IMR-90 (cell line): ENCODE measurements around the gene FABP2. TPM values are rescaled to one million over a fixed set of nuclear protein-coding genes. Genes with fewer than 3 reads are reported as not detected.
"Not testable (repeated sequence)": the region's sequence is repeated elsewhere in the genome, so short reads cannot be mapped to it uniquely, and the experiment has no call there.

Experiments used
- ATAC-seq: fragments of 200-7000 bp; cut with Tn5 transposase; 2 replicates; pipeline ENCODE4 v1.9.1; 2020; ENCODE audit warnings: low read depth, mild to moderate bottlenecking, moderate library complexity
- BruUV-seq: library from RNA; stranded (reverse); fragments of 400-500 nt; replicated peaks from 2 replicates; lab custom pipeline; 2021; lab: Mats Ljungman, UMichigan
- CTCF ChIA-PET: fragments of 300-600 bp; formaldehyde crosslinking; extraction: SDS; loops from one replicate; lab custom pipeline; 2021; ENCODE audit warnings: antibody characterized with exemption; lab: Yijun Ruan, JAX
- POLR2A ChIA-PET: fragments of 300-600 bp; sonication (Branson Sonifier 250); formaldehyde crosslinking; loops from one replicate; lab custom pipeline; 2022; ENCODE audit warnings: antibody characterized with exemption; ENCODE audit not compliant: unreplicated experiment; lab: Charles Lee
- DNase-seq: peaks from one replicate; pipeline ENCODE4 v3.0.0; 2013
- H2AFZ ChIP-seq: replicated peaks from 2 replicates; pipeline ENCODE3; 2013; ENCODE audit warnings: low read length, mild to moderate bottlenecking; ENCODE audit not compliant: poor library complexity
- H2AK5ac ChIP-seq: 2 replicates; pipeline ENCODE4 v1.6.1; 2013; ENCODE audit warnings: low read depth, low read length, inconsistent platforms
- H2AK9ac ChIP-seq: replicated peaks from 2 replicates; pipeline ENCODE3; 2013; ENCODE audit warnings: mild to moderate bottlenecking, low read depth, low read length, moderate library complexity; ENCODE audit not compliant: poor library complexity
- H2BK120ac ChIP-seq: 2 replicates; pipeline ENCODE4 v1.6.1; 2013; ENCODE audit warnings: low read depth, low read length, inconsistent platforms
- H2BK15ac ChIP-seq: 3 replicates; pipeline ENCODE4 v1.6.1; 2013; ENCODE audit warnings: low read depth, low read length, inconsistent platforms
- H2BK20ac ChIP-seq: 2 replicates; pipeline ENCODE4 v1.6.1; 2013; ENCODE audit warnings: low read depth, mild to moderate bottlenecking, inconsistent platforms, low read length, moderate library complexity
- H2BK5ac ChIP-seq: 2 replicates; pipeline ENCODE4 v1.6.1; 2013; ENCODE audit warnings: mild to moderate bottlenecking, low read depth, low read length, inconsistent platforms; ENCODE audit not compliant: poor library complexity, severe bottlenecking
- H3K14ac ChIP-seq: replicated peaks from 2 replicates; pipeline ENCODE4 v1.6.1; 2013; ENCODE audit warnings: low read depth, low read length, inconsistent platforms
- H3K18ac ChIP-seq: 2 replicates; pipeline ENCODE4 v1.6.1; 2013; ENCODE audit warnings: low read depth, low read length, control low read depth
- H3K23ac ChIP-seq: 2 replicates; pipeline ENCODE4 v1.6.1; 2013; ENCODE audit warnings: low read depth, low read length, inconsistent platforms
- H3K27ac ChIP-seq: 2 replicates; pipeline ENCODE4 v1.5.1; 2013; ENCODE audit warnings: mild to moderate bottlenecking, control low read depth, low read length; ENCODE audit not compliant: insufficient read depth
- H3K27me3 ChIP-seq: 2 replicates; pipeline ENCODE4 v1.6.1; 2013; ENCODE audit warnings: low read length; ENCODE audit not compliant: control insufficient read depth, insufficient read depth
- H3K36me3 ChIP-seq: 2 replicates; pipeline ENCODE4 v1.6.1; 2013; ENCODE audit warnings: low read length, mixed read lengths; ENCODE audit not compliant: control insufficient read depth, insufficient read depth
- H3K4ac ChIP-seq: 2 replicates; pipeline ENCODE4 v1.6.1; 2013; ENCODE audit warnings: low read depth, low read length, inconsistent platforms
- H3K4me1 ChIP-seq: 2 replicates; pipeline ENCODE4 v1.6.1; 2013; ENCODE audit warnings: low read length, mixed read lengths; ENCODE audit not compliant: control insufficient read depth, insufficient read depth
- H3K4me2 ChIP-seq: 2 replicates; pipeline ENCODE4 v1.6.1; 2013; ENCODE audit warnings: low read depth, mild to moderate bottlenecking, control low read depth, low read length, moderate library complexity
- H3K4me3 ChIP-seq: 2 replicates; pipeline ENCODE4 v1.5.1; 2013; ENCODE audit warnings: low read depth, mild to moderate bottlenecking, control low read depth, low read length, moderate library complexity; ENCODE audit not compliant: insufficient read depth
- H3K56ac ChIP-seq: 2 replicates; pipeline ENCODE4 v1.6.1; 2013; ENCODE audit warnings: low read length, inconsistent platforms; ENCODE audit not compliant: insufficient read depth; ENCODE audit errors: extremely low read depth
- H3K79me1 ChIP-seq, 2 experiments: 2 replicates each; pipeline ENCODE4 v1.6.1; 2013; ENCODE audit warnings: low read length in 2 of 2, inconsistent platforms in 1 of 2, low read depth in 1 of 2
- H3K9ac ChIP-seq: 2 replicates; pipeline ENCODE4 v1.6.1; 2013; ENCODE audit warnings: low read depth, low read length, control low read depth
- H3K9me1 ChIP-seq: 2 replicates; pipeline ENCODE4 v1.6.1; 2013; ENCODE audit warnings: low read length, inconsistent platforms; ENCODE audit not compliant: insufficient read depth
- H3K9me3 ChIP-seq: 2 replicates; pipeline ENCODE4 v1.6.1; 2013; ENCODE audit warnings: low read length; ENCODE audit not compliant: control insufficient read depth, insufficient read depth
- H4K20me1 ChIP-seq: 2 replicates; pipeline ENCODE4 v1.6.1; 2013; ENCODE audit warnings: low read length, inconsistent platforms; ENCODE audit not compliant: insufficient read depth
- H4K5ac ChIP-seq: 2 replicates; pipeline ENCODE4 v1.6.1; 2013; ENCODE audit warnings: mild to moderate bottlenecking, low read depth, low read length, control low read depth
- H4K8ac ChIP-seq, 2 experiments: 2 replicates each; pipeline ENCODE4 v1.6.1; 2013; ENCODE audit warnings: low read depth in 2 of 2, low read length in 2 of 2, control low read depth in 1 of 2, inconsistent platforms in 1 of 2
- H4K91ac ChIP-seq: 2 replicates; pipeline ENCODE4 v1.6.1; 2013; ENCODE audit warnings: low read depth, low read length, inconsistent platforms; ENCODE audit not compliant: insufficient read depth
- WGBS, 2 experiments: methylation state at CpG; one replicate each; pipeline versions ENCODE4 v1.1.5 to v1.1.7; 2013; ENCODE audit warnings: missing lambda C conversion rate in 2 of 2; ENCODE audit not compliant: insufficient read length in 1 of 2; ENCODE audit errors: extremely low coverage in 2 of 2; 5-methylcytosine and 5-hydroxymethylcytosine counted together
- dilution Hi-C: fragments of 300-500 bp; cut with HindIII; formaldehyde crosslinking; loops from one replicate; pipeline ENCODE4 v1.14.3; 2018; ENCODE audit warnings: low sequenced_read_pairs; ENCODE audit not compliant: unreplicated experiment
- in situ Hi-C: fragments of 300-500 bp; cut with MboI; formaldehyde crosslinking; loops from 3 replicates; pipeline ENCODE4 v1.14.3; 2019; ENCODE audit warnings: low sequenced_read_pairs, inconsistent platforms, mixed read lengths
- intact Hi-C: fragments of 100-400 bp; cut with micrococcal nuclease; formaldehyde crosslinking; loops from 2 replicates; pipeline ENCODE4 v1.10.0; 2022
- polyA plus RNA-seq, 3 experiments: library from polyadenylated mRNA; depleted of rRNA; stranded (reverse); fragments of >200 nt; gene quantifications; 2 replicates each; pipeline ENCODE4 v1.2.3, GENCODE V29; 2012; ENCODE audit warnings: low replicate concordance in 1 of 3
- total RNA-seq: library from RNA; depleted of rRNA; stranded (reverse); fragments of >200 nt; gene quantifications from 2 replicates; pipeline ENCODE4 v1.2.3, GENCODE V29; 2012

Gene FABP2
- total and polyA plus RNA-seq, 2 of the 4 experiments (the other 2 are of a cell fraction): not detected

DNA sequence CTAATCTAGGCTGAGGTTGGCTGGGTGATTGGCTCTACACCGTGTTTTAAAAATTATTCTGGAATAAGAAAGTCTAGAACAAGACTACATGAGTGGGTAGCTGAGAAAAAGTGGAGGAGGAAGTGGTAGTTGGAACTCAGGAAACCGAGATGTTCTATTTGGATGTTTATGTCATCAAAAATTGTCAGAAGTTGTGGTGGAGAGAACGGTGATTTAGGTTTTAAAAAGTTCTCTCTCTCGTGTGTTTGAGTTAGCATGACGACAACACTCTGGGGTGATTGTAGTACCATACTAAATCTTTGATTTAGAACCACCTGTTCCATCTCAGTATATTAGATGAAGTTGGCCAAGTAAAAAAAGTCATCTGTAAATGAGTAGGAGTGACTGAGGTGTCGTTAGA is 41.4 kb upstream of the FABP2 start:
- H3K4ac ChIP-seq, H4K8ac ChIP-seq, H3K27ac ChIP-seq, DNase-seq, H3K4me2 ChIP-seq, H3K14ac ChIP-seq, dilution Hi-C loops, H3K56ac ChIP-seq, H3K4me3 ChIP-seq, H2AK9ac ChIP-seq, H3K23ac ChIP-seq, BruUV-seq, POLR2A ChIA-PET, H3K4me1 ChIP-seq, H3K18ac ChIP-seq, ATAC-seq, H2BK5ac ChIP-seq, H4K91ac ChIP-seq, H4K20me1 ChIP-seq, H2AFZ ChIP-seq, H4K5ac ChIP-seq, H2BK20ac ChIP-seq, in situ Hi-C loops, H3K9ac ChIP-seq, H2BK15ac ChIP-seq, H3K27me3 ChIP-seq, CTCF ChIA-PET, H2AK5ac ChIP-seq, H3K9me1 ChIP-seq, intact Hi-C loops, H3K79me1 ChIP-seq, H3K9me3 ChIP-seq, H3K36me3 ChIP-seq, H2BK120ac ChIP-seq: not testable (repeated sequence)
- WGBS, 2 experiments: 67% methylated on average over 1 of the region's 6 CpGs; no CpG with 5 or more reads in 1 of the 2 experiments

DNA sequence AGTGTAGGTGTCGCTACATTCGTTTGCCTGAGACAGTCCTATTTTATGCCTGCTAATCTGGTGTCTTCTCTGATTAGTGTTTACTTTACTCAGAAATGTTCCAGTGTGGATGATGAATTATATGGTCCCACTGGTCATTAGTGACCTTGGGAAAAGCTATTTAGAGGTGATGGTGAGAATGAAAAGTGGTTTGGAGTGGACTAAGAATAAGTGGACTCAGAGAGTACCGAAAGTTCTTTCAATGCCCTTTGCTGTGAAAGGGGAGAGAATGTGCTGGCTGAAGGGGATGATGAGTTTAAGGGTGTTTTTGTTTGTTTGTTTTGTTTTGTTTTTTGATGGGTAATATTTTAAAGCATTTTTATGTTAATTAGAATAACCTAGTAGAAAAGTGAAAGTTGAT is 40.5 kb upstream of the FABP2 start:
- DNase-seq, H4K5ac ChIP-seq, H2BK20ac ChIP-seq, H2BK5ac ChIP-seq, H3K4ac ChIP-seq, H4K20me1 ChIP-seq, H3K4me3 ChIP-seq, POLR2A ChIA-PET, H3K18ac ChIP-seq, H3K27ac ChIP-seq, H2AK5ac ChIP-seq, H2BK15ac ChIP-seq, dilution Hi-C loops, H3K14ac ChIP-seq, H3K56ac ChIP-seq, BruUV-seq, H4K8ac ChIP-seq, H2AFZ ChIP-seq, CTCF ChIA-PET, H3K23ac ChIP-seq, H4K91ac ChIP-seq, H3K4me2 ChIP-seq, H3K4me1 ChIP-seq, H3K79me1 ChIP-seq, H3K9ac ChIP-seq, H3K36me3 ChIP-seq, H2AK9ac ChIP-seq, H3K9me3 ChIP-seq, intact Hi-C loops, ATAC-seq, H3K27me3 ChIP-seq, H2BK120ac ChIP-seq, in situ Hi-C loops, H3K9me1 ChIP-seq: not testable (repeated sequence)
- WGBS, 2 experiments: 60% methylated on average over 1 of the region's 3 CpGs; no CpG with 5 or more reads in 1 of the 2 experiments
